HG03060 (cell line): ENCODE results near the gene CFAP90.

Source experiments
- ATAC-seq: cut with Tn5 transposase; IDR thresholded peaks from one replicate; pipeline ENCODE4 v1.9.1; 2021; ENCODE audit warnings: low read depth, moderate number of reproducible peaks; ENCODE audit not compliant: unreplicated experiment

CFAP90 gene

DNA sequence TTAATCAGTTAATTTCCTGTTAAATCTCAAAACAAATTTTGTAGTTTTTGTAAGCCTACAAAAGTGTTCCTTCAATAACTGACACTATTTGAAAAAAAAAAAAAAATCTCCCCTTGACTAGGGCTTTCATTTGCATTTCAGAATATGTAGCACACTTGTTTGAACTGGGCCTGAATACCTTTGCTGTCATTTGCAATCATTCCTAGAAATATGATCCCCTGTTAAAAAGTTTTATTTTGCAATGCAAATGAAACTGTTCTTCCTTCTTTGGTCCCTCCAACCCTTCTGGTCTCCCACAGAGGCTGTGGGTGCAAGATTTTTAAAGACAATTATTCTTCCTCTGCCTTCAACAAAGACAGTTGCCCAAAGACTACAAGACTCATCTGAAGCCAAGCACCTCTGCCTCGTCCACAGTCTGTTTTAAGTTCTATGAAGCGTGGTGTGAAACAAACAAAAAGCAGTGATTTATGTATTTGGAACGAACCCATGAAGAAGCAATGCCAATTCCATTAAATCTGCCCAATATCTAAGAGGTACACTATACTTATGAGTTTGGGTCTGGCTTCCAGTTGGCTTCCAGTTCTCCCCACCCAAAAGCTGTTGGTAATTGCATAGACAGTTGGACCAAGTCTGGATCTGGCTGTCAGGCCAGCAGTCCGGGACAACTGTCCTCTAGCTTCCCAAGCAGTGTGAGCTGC lies 66.1 kb downstream of the CFAP90 start:
- no peak for ATAC-seq

DNA sequence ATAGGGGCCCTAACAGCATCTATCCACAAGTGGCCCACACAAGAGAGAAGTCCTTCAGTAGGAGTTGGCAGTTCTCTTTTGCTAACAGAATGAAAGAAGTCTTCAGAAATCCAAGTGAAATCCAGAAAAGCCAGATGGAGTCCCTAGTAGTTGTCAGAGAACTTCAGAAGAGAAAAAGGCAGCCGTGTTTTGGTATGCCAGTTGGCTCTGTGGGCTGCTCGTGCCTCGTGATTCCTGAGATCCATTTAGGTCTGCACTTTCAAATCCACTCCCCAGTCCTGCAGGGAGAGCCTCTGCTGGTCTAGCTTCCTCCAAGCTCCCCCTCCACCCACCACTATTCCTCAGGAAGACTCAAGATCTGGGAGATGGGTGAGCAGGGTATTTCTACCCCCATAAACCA lies 69.0 kb downstream of the CFAP90 start:
- ATAC-seq = no peak
